WTC11 (cell line): ENCODE results near the gene ULK4. TPM values are rescaled to one million over a fixed set of nuclear protein-coding genes. Genes with fewer than 3 reads are reported as not detected.

Experiments used
- ATAC-seq: fragments of 200-7000 bp; cut with Tn5 transposase; 2 replicates; pipeline ENCODE4 v1.10.0; 2021; ENCODE audit warnings: mild to moderate bottlenecking, moderate library complexity
- CTCF ChIA-PET: fragments of 300-600 bp; sonication (Branson Sonifier 250); formaldehyde crosslinking; loops from one replicate; lab custom pipeline; 2021; ENCODE audit warnings: antibody characterized with exemption; lab: Charles Lee
- POLR2A ChIA-PET: fragments of 350-600 bp; sonication (Branson Sonifier 250); formaldehyde crosslinking; loops from one replicate; lab custom pipeline; 2021; ENCODE audit warnings: antibody characterized with exemption; lab: Charles Lee
- DNase-seq: peaks from one replicate; pipeline ENCODE4 v3.0.0; 2021; ENCODE audit warnings: low spot score
- H3K27ac Mint-ChIP-seq: 2 replicates; pipeline ENCODE4 v1.8.0; 2021; ENCODE audit warnings: mixed read lengths
- H3K27me3 Mint-ChIP-seq: 2 replicates; pipeline ENCODE4 v1.8.0; 2021; ENCODE audit warnings: low read depth, mild to moderate bottlenecking, moderate library complexity, mixed read lengths
- H3K36me3 Mint-ChIP-seq: 2 replicates; pipeline ENCODE4 v1.8.0; 2021; ENCODE audit warnings: mixed read lengths
- H3K4me1 Mint-ChIP-seq: 2 replicates; pipeline ENCODE4 v1.8.0; 2022; ENCODE audit warnings: mixed read lengths
- H3K4me3 Mint-ChIP-seq: 2 replicates; pipeline ENCODE4 v1.8.0; 2021; ENCODE audit warnings: mild to moderate bottlenecking, moderate library complexity, mixed read lengths
- H3K9me3 Mint-ChIP-seq: 2 replicates; pipeline ENCODE4 v1.8.0; 2021; ENCODE audit warnings: mixed read lengths
- ATF1 ChIP-seq: sonication (generic); formaldehyde crosslinking; IDR thresholded peaks from 2 replicates; pipeline ENCODE4 v1.8.1; 2023; ENCODE audit warnings: mild to moderate bottlenecking, moderate library complexity, missing genetic modification reagents
- CREM ChIP-seq: sonication (generic); formaldehyde crosslinking; IDR thresholded peaks from 2 replicates; pipeline ENCODE4 v1.8.1; 2022; ENCODE audit warnings: mild to moderate bottlenecking, missing genetic modification reagents, moderate library complexity
- FOXJ3 ChIP-seq: sonication (generic); formaldehyde crosslinking; IDR thresholded peaks from 2 replicates; pipeline ENCODE4 v1.9.0; 2021; ENCODE audit warnings: missing genetic modification reagents, mild to moderate bottlenecking, borderline replicate concordance
- FOXK1 ChIP-seq: sonication (generic); formaldehyde crosslinking; IDR thresholded peaks from 2 replicates; pipeline ENCODE4 v1.8.0; 2022; ENCODE audit warnings: mild to moderate bottlenecking, moderate library complexity, missing genetic modification reagents
- IRF2 ChIP-seq: sonication (generic); formaldehyde crosslinking; IDR thresholded peaks from 2 replicates; pipeline ENCODE4 v1.8.0; 2022; ENCODE audit warnings: low read depth, missing genetic modification reagents, borderline replicate concordance
- MYBL2 ChIP-seq: sonication (generic); formaldehyde crosslinking; IDR thresholded peaks from 2 replicates; pipeline ENCODE4 v1.8.1; 2023; ENCODE audit warnings: mild to moderate bottlenecking, moderate library complexity, missing genetic modification reagents
- OVOL2 ChIP-seq: fragments of 250-450 bp; sonication (Bioruptor Pico); IDR thresholded peaks from 2 replicates; pipeline ENCODE4 v1.9.0; 2021; ENCODE audit warnings: mild to moderate bottlenecking, borderline replicate concordance
- PREB ChIP-seq: sonication (generic); formaldehyde crosslinking; IDR thresholded peaks from 2 replicates; pipeline ENCODE4 v1.8.1; 2022; ENCODE audit warnings: mild to moderate bottlenecking, missing genetic modification reagents, moderate library complexity, borderline replicate concordance
- PRRX2 ChIP-seq: fragments of 250-450 bp; sonication (Bioruptor Pico); IDR thresholded peaks from 2 replicates; pipeline ENCODE4 v1.8.0; 2021; ENCODE audit warnings: mild to moderate bottlenecking
- RELA ChIP-seq: sonication (generic); formaldehyde crosslinking; IDR thresholded peaks from 2 replicates; pipeline ENCODE4 v1.8.1; 2022; ENCODE audit warnings: missing genetic modification reagents, mild to moderate bottlenecking, borderline replicate concordance
- SMAD3 ChIP-seq: sonication (generic); formaldehyde crosslinking; IDR thresholded peaks from 2 replicates; pipeline ENCODE4 v1.8.0; 2022; ENCODE audit warnings: missing genetic modification reagents, mild to moderate bottlenecking, borderline replicate concordance
- TCF7 ChIP-seq: sonication (generic); formaldehyde crosslinking; IDR thresholded peaks from 2 replicates; pipeline ENCODE4 v1.8.0; 2022; ENCODE audit warnings: mild to moderate bottlenecking, low read depth, missing genetic modification reagents, moderate library complexity
- TEAD1 ChIP-seq: sonication (generic); formaldehyde crosslinking; IDR thresholded peaks from 2 replicates; pipeline ENCODE4 v1.8.0; 2022; ENCODE audit warnings: mild to moderate bottlenecking, missing genetic modification reagents
- TEAD4 ChIP-seq: sonication (generic); formaldehyde crosslinking; IDR thresholded peaks from 2 replicates; pipeline ENCODE4 v1.8.0; 2022; ENCODE audit warnings: mild to moderate bottlenecking, missing genetic modification reagents
- TP53 ChIP-seq: sonication (generic); formaldehyde crosslinking; IDR thresholded peaks from 2 replicates; pipeline ENCODE4 v1.8.1; 2023; ENCODE audit warnings: mild to moderate bottlenecking, missing genetic modification reagents
- USF2 ChIP-seq: sonication (generic); formaldehyde crosslinking; IDR thresholded peaks from 2 replicates; pipeline ENCODE4 v1.8.1; 2023; ENCODE audit warnings: mild to moderate bottlenecking, missing genetic modification reagents, moderate library complexity
- ZNF423 ChIP-seq: fragments of 250-450 bp; sonication (Bioruptor Pico); IDR thresholded peaks from 2 replicates; pipeline ENCODE4 v2.1.2; 2022; ENCODE audit warnings: mild to moderate bottlenecking, moderate library complexity
- total RNA-seq: library from RNA; stranded (reverse); gene quantifications from 3 replicates; pipeline ENCODE4 v1.2.3, GENCODE V29; 2021
- TF ChIP-seq, protein P1 (sequence below): fragments of 250-450 bp; sonication (Bioruptor Pico); IDR thresholded peaks from 2 replicates; pipeline ENCODE4 v1.9.0; 2021; ENCODE audit warnings: mild to moderate bottlenecking
- TF ChIP-seq, protein P2 (sequence below): sonication (generic); formaldehyde crosslinking; IDR thresholded peaks from 2 replicates; pipeline ENCODE4 v1.8.0; 2022; ENCODE audit warnings: missing genetic modification reagents
- TF ChIP-seq, protein P3 (sequence below): sonication (generic); formaldehyde crosslinking; IDR thresholded peaks from 2 replicates; pipeline ENCODE4 v1.8.1; 2022; ENCODE audit warnings: missing genetic modification reagents, borderline replicate concordance
- TF ChIP-seq, protein P4 (sequence below): fragments of 250-450 bp; sonication (Bioruptor Pico); IDR thresholded peaks from 2 replicates; pipeline ENCODE4 v1.9.0; 2021; ENCODE audit warnings: moderate library complexity, mild to moderate bottlenecking, inconsistent platforms, borderline replicate concordance
- TF ChIP-seq, protein P5 (sequence below): sonication (generic); formaldehyde crosslinking; conservative IDR thresholded peaks from 2 replicates; pipeline ENCODE4 v1.8.1; 2023; ENCODE audit warnings: mild to moderate bottlenecking, low read depth, missing genetic modification reagents, moderate library complexity

The ULK4 gene
- total RNA-seq, 1 experiment from 2014 or later, result 9.2 TPM

GRCh38 chr3:41532976-41533375 is 428.9 kb downstream of the ULK4 start (continued):
- TF ChIP-seq MYBL2 (CRISPR knock-in tag), result no peak
- no peak for TF ChIP-seq TEAD4 (CRISPR knock-in tag)
- no peak for TF ChIP-seq OVOL2 (CRISPR knock-in tag)

DNA sequence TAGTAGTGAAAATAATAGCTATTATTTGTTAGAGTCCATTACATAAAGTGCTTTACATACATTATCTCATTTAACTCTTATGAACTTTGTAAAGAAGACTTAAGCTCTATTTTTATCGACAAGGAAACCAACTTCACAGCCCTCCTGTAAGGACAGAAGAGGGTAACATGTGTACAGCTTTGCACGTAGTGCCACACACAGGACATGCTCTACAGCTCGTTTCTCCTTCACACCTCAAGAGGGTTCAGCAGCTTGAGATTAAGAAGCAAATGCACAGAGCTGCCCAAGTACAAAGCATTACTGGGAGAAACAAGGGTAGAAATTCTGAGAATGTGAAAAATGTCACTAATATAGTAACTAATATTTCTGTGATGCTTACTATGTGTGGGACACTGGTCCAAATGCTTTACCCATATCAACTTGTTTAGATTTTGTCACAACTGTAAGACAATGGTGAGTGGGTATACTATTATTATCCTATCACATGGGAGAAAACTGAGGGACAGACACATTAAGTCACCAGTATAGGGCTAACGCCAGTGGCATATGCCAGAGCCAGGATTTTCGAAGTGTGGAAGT is 434.8 kb downstream of the ULK4 start:
- CTCF ChIA-PET, result no interaction called here
- H3K4me3 Mint-ChIP-seq, result no peak overlapping the region

More for the DNA sequence above, 434.8 kb downstream of the ULK4 start:
- no peak overlapping the region for H3K27ac Mint-ChIP-seq
- no peaks in the 10 kb centered on the region for H3K36me3 Mint-ChIP-seq
- ATAC-seq (no peak), DNase-seq (no peak)
- H3K9me3 Mint-ChIP-seq, result no peaks in the 10 kb centered on the region
- POLR2A ChIA-PET, result no interaction called here
- TF ChIP-seq, protein P1, sequence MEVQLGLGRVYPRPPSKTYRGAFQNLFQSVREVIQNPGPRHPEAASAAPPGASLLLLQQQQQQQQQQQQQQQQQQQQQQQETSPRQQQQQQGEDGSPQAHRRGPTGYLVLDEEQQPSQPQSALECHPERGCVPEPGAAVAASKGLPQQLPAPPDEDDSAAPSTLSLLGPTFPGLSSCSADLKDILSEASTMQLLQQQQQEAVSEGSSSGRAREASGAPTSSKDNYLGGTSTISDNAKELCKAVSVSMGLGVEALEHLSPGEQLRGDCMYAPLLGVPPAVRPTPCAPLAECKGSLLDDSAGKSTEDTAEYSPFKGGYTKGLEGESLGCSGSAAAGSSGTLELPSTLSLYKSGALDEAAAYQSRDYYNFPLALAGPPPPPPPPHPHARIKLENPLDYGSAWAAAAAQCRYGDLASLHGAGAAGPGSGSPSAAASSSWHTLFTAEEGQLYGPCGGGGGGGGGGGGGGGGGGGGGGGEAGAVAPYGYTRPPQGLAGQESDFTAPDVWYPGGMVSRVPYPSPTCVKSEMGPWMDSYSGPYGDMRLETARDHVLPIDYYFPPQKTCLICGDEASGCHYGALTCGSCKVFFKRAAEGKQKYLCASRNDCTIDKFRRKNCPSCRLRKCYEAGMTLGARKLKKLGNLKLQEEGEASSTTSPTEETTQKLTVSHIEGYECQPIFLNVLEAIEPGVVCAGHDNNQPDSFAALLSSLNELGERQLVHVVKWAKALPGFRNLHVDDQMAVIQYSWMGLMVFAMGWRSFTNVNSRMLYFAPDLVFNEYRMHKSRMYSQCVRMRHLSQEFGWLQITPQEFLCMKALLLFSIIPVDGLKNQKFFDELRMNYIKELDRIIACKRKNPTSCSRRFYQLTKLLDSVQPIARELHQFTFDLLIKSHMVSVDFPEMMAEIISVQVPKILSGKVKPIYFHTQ (CRISPR knock-in tag), result no peak
- TF ChIP-seq, protein P2, sequence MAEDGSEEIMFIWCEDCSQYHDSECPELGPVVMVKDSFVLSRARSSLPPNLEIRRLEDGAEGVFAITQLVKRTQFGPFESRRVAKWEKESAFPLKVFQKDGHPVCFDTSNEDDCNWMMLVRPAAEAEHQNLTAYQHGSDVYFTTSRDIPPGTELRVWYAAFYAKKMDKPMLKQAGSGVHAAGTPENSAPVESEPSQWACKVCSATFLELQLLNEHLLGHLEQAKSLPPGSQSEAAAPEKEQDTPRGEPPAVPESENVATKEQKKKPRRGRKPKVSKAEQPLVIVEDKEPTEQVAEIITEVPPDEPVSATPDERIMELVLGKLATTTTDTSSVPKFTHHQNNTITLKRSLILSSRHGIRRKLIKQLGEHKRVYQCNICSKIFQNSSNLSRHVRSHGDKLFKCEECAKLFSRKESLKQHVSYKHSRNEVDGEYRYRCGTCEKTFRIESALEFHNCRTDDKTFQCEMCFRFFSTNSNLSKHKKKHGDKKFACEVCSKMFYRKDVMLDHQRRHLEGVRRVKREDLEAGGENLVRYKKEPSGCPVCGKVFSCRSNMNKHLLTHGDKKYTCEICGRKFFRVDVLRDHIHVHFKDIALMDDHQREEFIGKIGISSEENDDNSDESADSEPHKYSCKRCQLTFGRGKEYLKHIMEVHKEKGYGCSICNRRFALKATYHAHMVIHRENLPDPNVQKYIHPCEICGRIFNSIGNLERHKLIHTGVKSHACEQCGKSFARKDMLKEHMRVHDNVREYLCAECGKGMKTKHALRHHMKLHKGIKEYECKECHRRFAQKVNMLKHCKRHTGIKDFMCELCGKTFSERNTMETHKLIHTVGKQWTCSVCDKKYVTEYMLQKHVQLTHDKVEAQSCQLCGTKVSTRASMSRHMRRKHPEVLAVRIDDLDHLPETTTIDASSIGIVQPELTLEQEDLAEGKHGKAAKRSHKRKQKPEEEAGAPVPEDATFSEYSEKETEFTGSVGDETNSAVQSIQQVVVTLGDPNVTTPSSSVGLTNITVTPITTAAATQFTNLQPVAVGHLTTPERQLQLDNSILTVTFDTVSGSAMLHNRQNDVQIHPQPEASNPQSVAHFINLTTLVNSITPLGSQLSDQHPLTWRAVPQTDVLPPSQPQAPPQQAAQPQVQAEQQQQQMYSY (CRISPR knock-in tag), result no peak
- TF ChIP-seq ZNF423 (no peak), TP53 (CRISPR knock-in tag) (no peak), PRRX2 (CRISPR knock-in tag) (no peak), RELA (CRISPR knock-in tag) (no peak), ATF1 (CRISPR knock-in tag) (no peak), IRF2 (CRISPR knock-in tag) (no peak), FOXJ3 (CRISPR knock-in tag) (no peak), TCF7 (CRISPR knock-in tag) (no peak), SMAD3 (CRISPR knock-in tag) (no peak), CREM (CRISPR knock-in tag) (no peak), FOXK1 (CRISPR knock-in tag) (no peak), TEAD1 (CRISPR knock-in tag) (no peak), USF2 (CRISPR knock-in tag) (no peak), PREB (no peak)
- TF ChIP-seq, protein P3, sequence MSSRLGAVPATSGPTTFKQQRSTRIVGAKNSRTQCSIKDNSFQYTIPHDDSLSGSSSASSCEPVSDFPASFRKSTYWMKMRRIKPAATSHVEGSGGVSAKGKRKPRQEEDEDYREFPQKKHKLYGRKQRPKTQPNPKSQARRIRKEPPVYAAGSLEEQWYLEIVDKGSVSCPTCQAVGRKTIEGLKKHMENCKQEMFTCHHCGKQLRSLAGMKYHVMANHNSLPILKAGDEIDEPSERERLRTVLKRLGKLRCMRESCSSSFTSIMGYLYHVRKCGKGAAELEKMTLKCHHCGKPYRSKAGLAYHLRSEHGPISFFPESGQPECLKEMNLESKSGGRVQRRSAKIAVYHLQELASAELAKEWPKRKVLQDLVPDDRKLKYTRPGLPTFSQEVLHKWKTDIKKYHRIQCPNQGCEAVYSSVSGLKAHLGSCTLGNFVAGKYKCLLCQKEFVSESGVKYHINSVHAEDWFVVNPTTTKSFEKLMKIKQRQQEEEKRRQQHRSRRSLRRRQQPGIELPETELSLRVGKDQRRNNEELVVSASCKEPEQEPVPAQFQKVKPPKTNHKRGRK, result no peak
- TF ChIP-seq, protein P4, sequence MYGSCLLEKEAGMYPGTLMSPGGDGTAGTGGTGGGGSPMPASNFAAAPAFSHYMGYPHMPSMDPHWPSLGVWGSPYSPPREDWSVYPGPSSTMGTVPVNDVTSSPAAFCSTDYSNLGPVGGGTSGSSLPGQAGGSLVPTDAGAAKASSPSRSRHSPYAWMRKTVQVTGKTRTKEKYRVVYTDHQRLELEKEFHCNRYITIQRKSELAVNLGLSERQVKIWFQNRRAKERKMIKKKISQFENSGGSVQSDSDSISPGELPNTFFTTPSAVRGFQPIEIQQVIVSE (CRISPR knock-in tag), result no peak
- TF ChIP-seq, protein P5, sequence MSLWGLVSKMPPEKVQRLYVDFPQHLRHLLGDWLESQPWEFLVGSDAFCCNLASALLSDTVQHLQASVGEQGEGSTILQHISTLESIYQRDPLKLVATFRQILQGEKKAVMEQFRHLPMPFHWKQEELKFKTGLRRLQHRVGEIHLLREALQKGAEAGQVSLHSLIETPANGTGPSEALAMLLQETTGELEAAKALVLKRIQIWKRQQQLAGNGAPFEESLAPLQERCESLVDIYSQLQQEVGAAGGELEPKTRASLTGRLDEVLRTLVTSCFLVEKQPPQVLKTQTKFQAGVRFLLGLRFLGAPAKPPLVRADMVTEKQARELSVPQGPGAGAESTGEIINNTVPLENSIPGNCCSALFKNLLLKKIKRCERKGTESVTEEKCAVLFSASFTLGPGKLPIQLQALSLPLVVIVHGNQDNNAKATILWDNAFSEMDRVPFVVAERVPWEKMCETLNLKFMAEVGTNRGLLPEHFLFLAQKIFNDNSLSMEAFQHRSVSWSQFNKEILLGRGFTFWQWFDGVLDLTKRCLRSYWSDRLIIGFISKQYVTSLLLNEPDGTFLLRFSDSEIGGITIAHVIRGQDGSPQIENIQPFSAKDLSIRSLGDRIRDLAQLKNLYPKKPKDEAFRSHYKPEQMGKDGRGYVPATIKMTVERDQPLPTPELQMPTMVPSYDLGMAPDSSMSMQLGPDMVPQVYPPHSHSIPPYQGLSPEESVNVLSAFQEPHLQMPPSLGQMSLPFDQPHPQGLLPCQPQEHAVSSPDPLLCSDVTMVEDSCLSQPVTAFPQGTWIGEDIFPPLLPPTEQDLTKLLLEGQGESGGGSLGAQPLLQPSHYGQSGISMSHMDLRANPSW (CRISPR knock-in tag), result no peak
- 0 out of 2 replicates have a peak, but pooled peaks cover 8% of the 10 kb centered on the region for H3K4me1 Mint-ChIP-seq
- no peaks in the 10 kb centered on the region for H3K27me3 Mint-ChIP-seq
